Endodermal cell (in vitro differentiated cells): ENCODE measurements around the gene SLC22A5. TPM values are rescaled to one million over a fixed set of nuclear protein-coding genes. Genes with fewer than 3 reads are reported as not detected.

Experiments used
- DNase-seq: peaks from one replicate; pipeline ENCODE4 v3.0.0-alpha.2; 2017
- H3K27ac ChIP-seq: 2 replicates; pipeline ENCODE4 v1.5.1; 2013; ENCODE audit warnings: mild to moderate bottlenecking, low read depth, low read length, moderate library complexity
- H3K27me3 ChIP-seq: 2 replicates; pipeline ENCODE4 v1.6.1; 2013; ENCODE audit warnings: mild to moderate bottlenecking, low read length, moderate library complexity; ENCODE audit not compliant: insufficient read depth, control insufficient read depth, poor library complexity, severe bottlenecking
- H3K36me3 ChIP-seq: 2 replicates; pipeline ENCODE4 v1.7.0; 2013; ENCODE audit warnings: mild to moderate bottlenecking, low read length, moderate library complexity; ENCODE audit not compliant: control insufficient read depth, insufficient read depth
- H3K4me1 ChIP-seq: one replicate; pipeline ENCODE4 v1.7.0; 2013; ENCODE audit warnings: low read length; ENCODE audit not compliant: control insufficient read depth, insufficient read depth
- H3K4me3 ChIP-seq: 2 replicates; pipeline ENCODE4 v1.5.1; 2013; ENCODE audit warnings: mild to moderate bottlenecking, low read length, moderate library complexity
- H3K9ac ChIP-seq: 2 replicates; pipeline ENCODE4 v1.6.1; 2013; ENCODE audit warnings: mild to moderate bottlenecking, low read length, moderate library complexity; ENCODE audit not compliant: poor library complexity, severe bottlenecking; ENCODE audit errors: extremely low read depth
- H3K9me3 ChIP-seq: 2 replicates; pipeline ENCODE4 v1.6.1; 2013; ENCODE audit warnings: mild to moderate bottlenecking, low read length, moderate library complexity; ENCODE audit not compliant: control insufficient read depth
- H3K27ac Mint-ChIP-seq: 2 replicates; pipeline ENCODE4 v1.8.0; 2020; ENCODE audit warnings: mixed read lengths
- H3K27me3 Mint-ChIP-seq: 2 replicates; pipeline ENCODE4 v1.8.0; 2021; ENCODE audit warnings: mild to moderate bottlenecking, mixed read lengths; ENCODE audit not compliant: insufficient read depth
- H3K36me3 Mint-ChIP-seq: 2 replicates; pipeline ENCODE4 v1.8.0; 2020; ENCODE audit warnings: low read depth, mixed read lengths
- H3K4me1 Mint-ChIP-seq: 2 replicates; pipeline ENCODE4 v1.8.0; 2020; ENCODE audit warnings: mixed read lengths
- H3K4me3 Mint-ChIP-seq: 2 replicates; pipeline ENCODE4 v1.8.0; 2020; ENCODE audit warnings: mild to moderate bottlenecking, moderate library complexity, mixed read lengths
- H3K9me3 Mint-ChIP-seq: 2 replicates; pipeline ENCODE4 v1.8.0; 2020; ENCODE audit warnings: mild to moderate bottlenecking, mixed read lengths
- WGBS, 2 experiments: methylation state at CpG; one replicate each; pipeline versions ENCODE4 v1.1.5 to v1.1.7; 2013; ENCODE audit warnings: missing lambda C conversion rate in 2 of 2, mixed read lengths in 1 of 2; ENCODE audit not compliant: insufficient coverage in 1 of 2, insufficient read length in 1 of 2; 5-methylcytosine and 5-hydroxymethylcytosine counted together
- total RNA-seq, 2 donors: library from RNA; stranded (reverse); fragmentation: NEBNext Ultra II Directional in 1 of 2; extraction: Animal tissue kit (Norgen Biotek cat#: 25700) in 1 of 2; gene quantifications; 2 replicates in 1 of 2; 3 replicates in 1 of 2; pipeline ENCODE4 v1.2.1, GENCODE V29; 2021
- TF ChIP-seq, protein P1 (sequence below): fragments of 200-600 bp; sonication (generic); conservative IDR thresholded peaks from 2 replicates; pipeline ENCODE4 v1.5.0; 2021; ENCODE audit warnings: antibody characterized with exemption, mild to moderate bottlenecking

SLC22A5 gene
- total RNA-seq, 2 donors from 2014 or later: 4.9 to 8.2 TPM

DNA sequence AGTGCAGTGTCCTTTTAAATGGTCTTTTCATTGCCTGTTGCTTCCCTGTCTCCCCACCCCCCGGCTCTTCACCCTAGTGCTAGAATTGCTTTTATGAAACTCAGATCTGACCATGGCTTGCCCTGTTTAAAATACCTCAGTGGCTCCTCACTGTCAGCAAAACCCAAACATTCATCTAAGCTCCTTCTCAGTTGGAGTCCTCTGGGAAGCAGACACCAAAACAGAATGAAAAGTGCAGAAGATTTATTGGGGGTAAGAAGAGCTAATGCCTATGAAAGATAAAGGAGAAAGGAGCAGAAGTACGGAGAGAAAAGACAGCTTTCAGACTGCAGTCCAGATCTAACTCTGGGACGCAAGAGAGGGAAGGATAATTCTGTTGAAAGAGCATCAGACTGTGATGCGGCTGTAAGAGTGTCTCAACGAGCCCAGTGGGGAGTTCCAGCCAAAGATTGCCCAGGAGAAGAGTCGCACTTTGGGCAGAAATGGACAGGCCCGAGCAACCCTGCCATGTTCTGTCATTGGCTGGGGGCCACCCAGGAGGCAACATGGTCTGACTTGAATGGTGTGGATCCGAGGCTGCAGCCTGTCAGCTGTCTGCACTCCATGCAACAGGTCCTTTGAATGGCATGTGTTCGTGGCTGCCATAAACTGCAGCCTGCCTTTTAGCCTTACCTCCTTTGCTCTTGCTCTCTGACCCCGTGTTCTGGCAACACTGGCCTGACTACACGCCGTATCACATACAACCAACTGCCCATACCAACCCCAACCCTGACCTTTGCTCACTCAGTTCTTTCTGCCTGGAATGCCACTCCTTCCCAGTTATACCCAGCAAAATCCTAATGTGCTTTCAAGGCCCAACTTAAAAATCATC, 65.1 kb downstream of the SLC22A5 start:
- Histone ChIP-seq H3K27ac (no peak overlapping the region), H3K4me1 (peaks cover 4% of the 10 kb centered on the region), H3K9ac (no peak overlapping the region), H3K9me3 (no peaks in the 10 kb centered on the region), H3K27me3 (no peaks in the 10 kb centered on the region), H3K4me3 (no peak overlapping the region), H3K36me3 (no peaks in the 10 kb centered on the region)
- Mint-ChIP-seq H3K27me3 (peaks cover 2% of the 10 kb centered on the region), H3K4me1 (peaks cover 23% of the 10 kb centered on the region), H3K4me3 (no peak overlapping the region), H3K9me3 (no peaks in the 10 kb centered on the region), H3K27ac (no peak overlapping the region), H3K36me3 (no peaks in the 10 kb centered on the region)
- DNase-seq: no peak
- TF ChIP-seq, protein P1, sequence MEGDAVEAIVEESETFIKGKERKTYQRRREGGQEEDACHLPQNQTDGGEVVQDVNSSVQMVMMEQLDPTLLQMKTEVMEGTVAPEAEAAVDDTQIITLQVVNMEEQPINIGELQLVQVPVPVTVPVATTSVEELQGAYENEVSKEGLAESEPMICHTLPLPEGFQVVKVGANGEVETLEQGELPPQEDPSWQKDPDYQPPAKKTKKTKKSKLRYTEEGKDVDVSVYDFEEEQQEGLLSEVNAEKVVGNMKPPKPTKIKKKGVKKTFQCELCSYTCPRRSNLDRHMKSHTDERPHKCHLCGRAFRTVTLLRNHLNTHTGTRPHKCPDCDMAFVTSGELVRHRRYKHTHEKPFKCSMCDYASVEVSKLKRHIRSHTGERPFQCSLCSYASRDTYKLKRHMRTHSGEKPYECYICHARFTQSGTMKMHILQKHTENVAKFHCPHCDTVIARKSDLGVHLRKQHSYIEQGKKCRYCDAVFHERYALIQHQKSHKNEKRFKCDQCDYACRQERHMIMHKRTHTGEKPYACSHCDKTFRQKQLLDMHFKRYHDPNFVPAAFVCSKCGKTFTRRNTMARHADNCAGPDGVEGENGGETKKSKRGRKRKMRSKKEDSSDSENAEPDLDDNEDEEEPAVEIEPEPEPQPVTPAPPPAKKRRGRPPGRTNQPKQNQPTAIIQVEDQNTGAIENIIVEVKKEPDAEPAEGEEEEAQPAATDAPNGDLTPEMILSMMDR: no peak
- 72 to 84% methylated on average over 12 of the region's 12 CpGs for WGBS, 2 experiments

DNA sequence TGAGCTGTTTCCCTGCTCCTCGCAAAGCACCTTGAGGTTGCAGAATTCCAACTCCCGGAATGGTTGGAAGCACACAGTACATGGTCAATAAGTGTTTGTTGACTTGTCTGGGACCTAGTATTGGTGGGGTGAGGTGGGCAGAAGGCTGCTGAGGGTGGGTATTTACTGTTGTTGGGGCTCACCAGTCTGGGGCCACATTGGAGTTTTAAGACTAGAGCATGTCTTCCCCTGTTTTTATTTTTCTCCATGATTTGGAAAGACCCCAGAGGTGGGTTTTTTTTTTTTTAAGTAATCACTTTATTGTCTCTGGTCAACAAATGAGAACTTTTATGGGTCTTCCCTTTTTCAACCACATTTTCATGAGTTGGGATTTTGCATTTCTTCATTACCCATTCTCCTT, 65.9 kb downstream of the SLC22A5 start:
- Histone ChIP-seq H3K9ac (no peak overlapping the region), H3K4me1 (peaks cover 4% of the 10 kb centered on the region), H3K27me3 (no peaks in the 10 kb centered on the region), H3K4me3 (no peak overlapping the region), H3K27ac (no peak overlapping the region), H3K36me3 (no peaks in the 10 kb centered on the region), H3K9me3 (no peaks in the 10 kb centered on the region)
- DNase-seq: no peak
- H3K27me3 Mint-ChIP-seq: no peaks in the 10 kb centered on the region
- TF ChIP-seq, protein P1: no peak
- no peaks in the 10 kb centered on the region for H3K9me3 Mint-ChIP-seq
- no peak overlapping the region for H3K27ac Mint-ChIP-seq
- WGBS, 2 experiments: 94% methylated on average over 2 of the region's 2 CpGs; no CpG with 5 or more reads in 1 of the 2 experiments
- no peak overlapping the region for H3K4me3 Mint-ChIP-seq
- H3K36me3 Mint-ChIP-seq: no peaks in the 10 kb centered on the region
- peaks cover 23% of the 10 kb centered on the region for H3K4me1 Mint-ChIP-seq

DNA sequence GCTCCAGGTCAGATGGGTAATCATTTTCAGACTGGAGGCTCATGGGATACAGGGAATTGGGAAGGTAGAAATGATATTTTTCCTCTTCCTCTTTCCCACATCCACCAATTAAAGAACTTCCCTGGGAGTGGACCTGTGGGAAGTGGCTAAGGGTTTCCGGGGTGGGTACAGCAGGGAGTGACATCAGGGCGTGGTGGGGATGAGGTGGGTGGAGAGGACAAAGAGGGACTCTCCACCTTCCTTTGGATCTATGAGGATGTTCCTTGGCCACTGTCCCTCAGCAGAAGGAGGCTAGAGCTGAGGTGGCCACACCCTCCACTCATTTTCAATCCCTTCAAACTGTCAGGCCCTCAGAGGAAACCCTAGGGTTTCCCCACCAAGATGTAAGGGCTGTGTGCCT, 66.4 kb downstream of the SLC22A5 start:
- no peak overlapping the region for H3K27ac Mint-ChIP-seq
- H3K4me1 ChIP-seq: peaks cover 4% of the 10 kb centered on the region
- no peaks in the 10 kb centered on the region for H3K9me3 ChIP-seq
- H3K27ac ChIP-seq: no peak overlapping the region
- no peak for DNase-seq
- H3K36me3 Mint-ChIP-seq: no peaks in the 10 kb centered on the region
- H3K9ac ChIP-seq: no peak overlapping the region
- H3K27me3 ChIP-seq: no peaks in the 10 kb centered on the region
- no peak overlapping the region for H3K4me3 Mint-ChIP-seq
- peaks cover 23% of the 10 kb centered on the region for H3K4me1 Mint-ChIP-seq
- no peaks in the 10 kb centered on the region for H3K27me3 Mint-ChIP-seq
- no peaks in the 10 kb centered on the region for H3K9me3 Mint-ChIP-seq
- H3K36me3 ChIP-seq: no peaks in the 10 kb centered on the region
- WGBS, 2 experiments: 87% methylated on average over 2 of the region's 2 CpGs; no CpG with 5 or more reads in 1 of the 2 experiments
- TF ChIP-seq, protein P1: no peak
- H3K4me3 ChIP-seq: no peak overlapping the region
